ENCODE data around the gene C9orf85.
A peak's percentile ranks its signal among the peaks of the same experiment; 100 is the strongest.

C9orf85 gene

GRCh38 chr9:71918419-71918818, 7.0 kb downstream of the C9orf85 start:
- no peak for DNase-seq (ENCODE audit: insufficient read length, low spot score)
- TF ChIP-seq POLR2A (IDR thresholded peaks at IDR 0.05; ENCODE audit: low read depth, low read length) = no peak
- FAIRE-seq = peak; percentile 41

GRCh38 chr9:71920456-71921189, 9.2 kb downstream of the C9orf85 start:
- FAIRE-seq (no peak), DNase-seq (ENCODE audit: insufficient read length, low spot score) (no peak)
- no peak for TF ChIP-seq POLR2A (IDR thresholded peaks at IDR 0.05; ENCODE audit: low read depth, low read length)

- FAIRE-seq (no peak), DNase-seq (ENCODE audit: insufficient read length, low spot score) (no peak)
- no peak for TF ChIP-seq POLR2A (IDR thresholded peaks at IDR 0.05; ENCODE audit: low read depth, low read length)
These were observed 9.9 kb downstream of the C9orf85 start for GRCh38 chr9:71921190-71921814.

GRCh38 chr9:71924576-71924975, 13.1 kb downstream of the C9orf85 start:
- FAIRE-seq (no peak), DNase-seq (ENCODE audit: insufficient read length, low spot score) (no peak)
- no peak for TF ChIP-seq POLR2A (IDR thresholded peaks at IDR 0.05; ENCODE audit: low read depth, low read length)

GRCh38 chr9:71925834-71926233, 14.4 kb downstream of the C9orf85 start:
- DNase-seq (ENCODE audit: insufficient read length, low spot score) (no peak), FAIRE-seq (peak; percentile 64)
- TF ChIP-seq POLR2A (IDR thresholded peaks at IDR 0.05; ENCODE audit: low read depth, low read length) = no peak

- DNase-seq (ENCODE audit: insufficient read length, low spot score) = no peak
- no peak for TF ChIP-seq POLR2A (IDR thresholded peaks at IDR 0.05; ENCODE audit: low read depth, low read length)
- no peak for FAIRE-seq
These were observed 16.9 kb downstream of the C9orf85 start for GRCh38 chr9:71928376-71928775.

- no peak for TF ChIP-seq POLR2A (IDR thresholded peaks at IDR 0.05; ENCODE audit: low read depth, low read length)
- FAIRE-seq (no peak), DNase-seq (ENCODE audit: insufficient read length, low spot score) (no peak)
These were observed 17.4 kb downstream of the C9orf85 start for GRCh38 chr9:71928806-71929205.

GRCh38 chr9:71929223-71929622, 17.8 kb downstream of the C9orf85 start:
- FAIRE-seq = peak; percentile 94
- DNase-seq (ENCODE audit: insufficient read length, low spot score) = no peak
- TF ChIP-seq POLR2A (IDR thresholded peaks at IDR 0.05; ENCODE audit: low read depth, low read length) = no peak

- TF ChIP-seq POLR2A (IDR thresholded peaks at IDR 0.05; ENCODE audit: low read depth, low read length) = no peak
- DNase-seq (ENCODE audit: insufficient read length, low spot score) = no peak
- peak; percentile 52 for FAIRE-seq
These were observed 18.5 kb downstream of the C9orf85 start for GRCh38 chr9:71929791-71930440.

GRCh38 chr9:71931166-71931565, 19.7 kb downstream of the C9orf85 start:
- no peak for DNase-seq (ENCODE audit: insufficient read length, low spot score)
- peak; percentile 70 for FAIRE-seq
- TF ChIP-seq POLR2A (IDR thresholded peaks at IDR 0.05; ENCODE audit: low read depth, low read length) = no peak

- peak; percentile 85 for FAIRE-seq
- no peak for TF ChIP-seq POLR2A (IDR thresholded peaks at IDR 0.05; ENCODE audit: low read depth, low read length)
- DNase-seq (ENCODE audit: insufficient read length, low spot score) = no peak
These were observed 24.6 kb downstream of the C9orf85 start for GRCh38 chr9:71936066-71936465.

- DNase-seq (ENCODE audit: insufficient read length, low spot score) = no peak
- TF ChIP-seq POLR2A (IDR thresholded peaks at IDR 0.05; ENCODE audit: low read depth, low read length) = no peak
- peak; percentile 95 for FAIRE-seq
These were observed 25.7 kb downstream of the C9orf85 start for GRCh38 chr9:71937070-71937625.

- TF ChIP-seq POLR2A (IDR thresholded peaks at IDR 0.05; ENCODE audit: low read depth, low read length) = no peak
- DNase-seq (ENCODE audit: insufficient read length, low spot score) = no peak
- peak; percentile 36 for FAIRE-seq
These were observed 26.5 kb downstream of the C9orf85 start for GRCh38 chr9:71937898-71938297.

GRCh38 chr9:71941060-71941568, 29.7 kb downstream of the C9orf85 start:
- DNase-seq (ENCODE audit: insufficient read length, low spot score) = no peak
- peak; percentile 96 for FAIRE-seq

More at GRCh38 chr9:71941060-71941568, 29.7 kb downstream of the C9orf85 start:
- no peak for TF ChIP-seq POLR2A (IDR thresholded peaks at IDR 0.05; ENCODE audit: low read depth, low read length)

All from H54 (cell line).